GM12892 (cell line): ENCODE measurements around the gene RNF151.

Experiments
- POLR2A ChIP-seq: IDR thresholded peaks from 2 replicates; pipeline ENCODE4 v1.6.1; 2011; ENCODE audit warnings: low read depth, low read length, control low read depth
- POLR2AphosphoS5 ChIP-seq: IDR thresholded peaks from 2 replicates; pipeline ENCODE4 v1.6.1; 2011; ENCODE audit warnings: low read depth, low read length, control low read depth

- no peak for TF ChIP-seq POLR2AphosphoS5
- no peak for TF ChIP-seq POLR2A
Measured at GRCh38 chr16:1947369-1947670, 19.3 kb upstream of the RNF151 start.
